Right hindlimb (tissue), 1 donor: ENCODE data around the gene PSEN1.
A peak's percentile ranks its signal among the peaks of the same experiment; 100 is the strongest.

Experiments
- DNase-seq: peaks from one replicate; pipeline ENCODE4 v3.0.0-alpha.2; 2018

Gene PSEN1

GRCh38 chr14:73255693-73256225, 119.5 kb downstream of the PSEN1 start:
- DNase-seq, result no peak

GRCh38 chr14:73258076-73258475, 121.8 kb downstream of the PSEN1 start:
- no peak for DNase-seq

GRCh38 chr14:73258845-73259611, 122.7 kb downstream of the PSEN1 start:
- DNase-seq, result no peak

- DNase-seq, result no peak
Observed at GRCh38 chr14:73259837-73260236, 123.5 kb downstream of the PSEN1 start.

- no peak for DNase-seq
Observed at GRCh38 chr14:73260574-73260973, 124.3 kb downstream of the PSEN1 start.

GRCh38 chr14:73261075-73261474, 124.8 kb downstream of the PSEN1 start:
- DNase-seq, result no peak

- DNase-seq, result no peak
Observed at GRCh38 chr14:73261520-73262426, 125.5 kb downstream of the PSEN1 start.

GRCh38 chr14:73262427-73263183, 126.3 kb downstream of the PSEN1 start:
- DNase-seq, result no peak

- no peak for DNase-seq
Observed at GRCh38 chr14:73263606-73264005, 127.3 kb downstream of the PSEN1 start.

- no peak for DNase-seq
Observed at GRCh38 chr14:73264080-73264884, 128.0 kb downstream of the PSEN1 start.

GRCh38 chr14:73264885-73265720, 128.8 kb downstream of the PSEN1 start:
- no peak for DNase-seq

- no peak for DNase-seq
Observed at GRCh38 chr14:73265721-73266046, 129.4 kb downstream of the PSEN1 start.

- DNase-seq, result no peak
Observed at GRCh38 chr14:73266317-73266716, 130.0 kb downstream of the PSEN1 start.

GRCh38 chr14:73267474-73267873, 131.2 kb downstream of the PSEN1 start:
- no peak for DNase-seq

GRCh38 chr14:73269729-73270531, 133.6 kb downstream of the PSEN1 start:
- peak; percentile 55 for DNase-seq

GRCh38 chr14:73272393-73272792, 136.1 kb downstream of the PSEN1 start:
- DNase-seq, result no peak
